IPS-18c (cell line): Measurements from ENCODE around the gene CHRNA10.

Experiments used
- H3K4me3 ChIP-seq: 2 replicates; pipeline ENCODE4 v1.7.0; 2013; ENCODE audit warnings: low read depth, mild to moderate bottlenecking, low read length, moderate library complexity; ENCODE audit not compliant: insufficient read depth
- H3K9me3 ChIP-seq: one replicate; pipeline ENCODE4 v1.6.1; 2013; ENCODE audit warnings: mild to moderate bottlenecking, low read length, moderate library complexity; ENCODE audit not compliant: control insufficient read depth, insufficient read depth

Gene CHRNA10

DNA sequence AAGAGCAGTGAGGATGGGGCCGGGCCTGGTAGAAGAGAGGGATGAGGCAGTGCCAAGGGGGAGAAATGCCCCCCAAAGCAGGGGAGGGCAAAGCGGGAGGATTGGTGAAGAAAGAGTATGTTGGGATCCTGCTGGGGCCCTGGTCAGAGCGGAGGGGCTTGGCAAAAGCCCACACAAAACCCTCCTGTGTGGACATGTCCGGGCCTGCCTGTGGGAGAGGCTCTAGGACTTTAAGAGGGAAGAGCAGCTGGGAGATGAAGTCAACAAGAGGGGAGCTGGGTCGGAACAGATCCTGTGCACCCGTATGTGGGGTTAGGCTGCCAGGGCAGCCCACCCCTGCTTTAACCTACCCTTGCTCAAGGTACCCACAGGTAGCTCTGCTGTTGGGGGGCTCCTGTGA lies 55.2 kb downstream of the CHRNA10 start:
- Histone ChIP-seq H3K4me3 (no peak overlapping the region), H3K9me3 (no peaks in the 10 kb centered on the region)
